ENCODE measurements around the gene KCTD13.
"Not testable (repeated sequence)": the region's sequence is repeated elsewhere in the genome, so short reads cannot be mapped to it uniquely, and the experiment has no call there.

Gene KCTD13, protein sequence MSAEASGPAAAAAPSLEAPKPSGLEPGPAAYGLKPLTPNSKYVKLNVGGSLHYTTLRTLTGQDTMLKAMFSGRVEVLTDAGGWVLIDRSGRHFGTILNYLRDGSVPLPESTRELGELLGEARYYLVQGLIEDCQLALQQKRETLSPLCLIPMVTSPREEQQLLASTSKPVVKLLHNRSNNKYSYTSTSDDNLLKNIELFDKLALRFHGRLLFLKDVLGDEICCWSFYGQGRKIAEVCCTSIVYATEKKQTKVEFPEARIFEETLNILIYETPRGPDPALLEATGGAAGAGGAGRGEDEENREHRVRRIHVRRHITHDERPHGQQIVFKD

DNA sequence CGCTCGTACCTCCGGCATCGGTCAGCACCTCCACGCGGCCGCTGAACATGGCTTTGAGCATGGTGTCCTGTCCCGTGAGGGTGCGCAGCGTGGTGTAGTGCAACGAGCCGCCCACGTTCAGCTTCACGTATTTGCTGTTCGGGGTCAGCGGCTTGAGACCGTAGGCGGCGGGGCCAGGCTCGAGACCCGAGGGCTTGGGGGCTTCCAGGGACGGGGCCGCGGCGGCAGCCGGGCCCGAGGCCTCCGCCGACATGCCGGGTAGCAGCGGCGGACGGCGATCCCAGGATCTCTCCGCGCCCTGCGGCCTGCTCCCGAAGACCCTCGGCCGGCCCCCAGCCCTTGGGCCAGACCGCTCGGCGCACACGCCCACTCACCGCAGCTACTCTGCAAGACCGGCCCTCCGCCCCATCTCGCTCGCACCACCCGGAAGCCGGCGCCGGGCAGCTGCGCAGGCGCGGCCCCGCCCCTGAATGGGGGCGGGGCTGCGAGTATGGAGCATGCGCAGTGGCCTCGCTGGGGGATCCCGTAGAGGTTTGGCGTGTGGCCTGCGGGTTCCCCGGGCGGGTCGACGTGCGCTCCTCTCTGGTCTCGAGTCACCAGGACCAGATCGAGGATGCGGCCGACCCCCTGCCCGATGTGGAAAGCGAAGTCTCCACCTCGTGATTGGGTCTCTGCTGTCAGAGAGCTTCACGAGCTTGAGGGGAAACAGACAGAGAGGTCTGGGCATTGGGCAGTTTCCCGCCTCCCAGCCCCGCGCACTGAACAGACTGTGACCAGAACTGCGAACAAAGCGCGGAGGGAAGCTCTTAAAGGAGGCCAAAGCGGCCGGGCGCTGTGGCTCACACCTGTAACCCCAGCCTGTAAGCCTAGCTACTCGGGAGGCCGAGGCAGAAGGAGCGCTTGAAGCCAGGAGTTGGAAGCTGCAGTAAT lies at the start of gene KCTD13:
TSS of gene KCTD13 (minus strand) at position 446 of the 930 bp plus-strand sequence. CDS start at position 253, 193 bp downstream.
- DNase-seq, result peak; percentile 92 to 96 (median 94)

DNA sequence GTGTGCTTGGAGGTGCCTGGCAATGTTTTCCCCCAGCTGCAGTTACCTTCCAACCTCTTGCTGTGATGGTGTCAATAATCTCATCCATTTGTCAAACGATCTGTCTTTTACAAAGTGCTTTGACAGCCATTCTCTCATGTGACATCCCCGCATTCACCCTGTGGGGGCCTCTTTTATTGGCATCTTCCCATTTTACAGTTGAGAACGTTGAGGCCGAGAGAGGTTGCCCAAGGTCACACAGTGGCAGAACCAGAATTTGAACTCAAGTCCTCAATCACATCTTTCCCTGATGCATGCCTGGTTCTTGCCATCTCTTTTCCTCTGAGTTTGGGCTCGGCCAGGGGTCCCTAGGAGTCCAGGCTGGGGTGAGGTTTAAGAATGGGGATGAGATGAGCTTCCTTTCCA lies 49.1 kb upstream of the KCTD13 start:
- no peak for DNase-seq

DNA sequence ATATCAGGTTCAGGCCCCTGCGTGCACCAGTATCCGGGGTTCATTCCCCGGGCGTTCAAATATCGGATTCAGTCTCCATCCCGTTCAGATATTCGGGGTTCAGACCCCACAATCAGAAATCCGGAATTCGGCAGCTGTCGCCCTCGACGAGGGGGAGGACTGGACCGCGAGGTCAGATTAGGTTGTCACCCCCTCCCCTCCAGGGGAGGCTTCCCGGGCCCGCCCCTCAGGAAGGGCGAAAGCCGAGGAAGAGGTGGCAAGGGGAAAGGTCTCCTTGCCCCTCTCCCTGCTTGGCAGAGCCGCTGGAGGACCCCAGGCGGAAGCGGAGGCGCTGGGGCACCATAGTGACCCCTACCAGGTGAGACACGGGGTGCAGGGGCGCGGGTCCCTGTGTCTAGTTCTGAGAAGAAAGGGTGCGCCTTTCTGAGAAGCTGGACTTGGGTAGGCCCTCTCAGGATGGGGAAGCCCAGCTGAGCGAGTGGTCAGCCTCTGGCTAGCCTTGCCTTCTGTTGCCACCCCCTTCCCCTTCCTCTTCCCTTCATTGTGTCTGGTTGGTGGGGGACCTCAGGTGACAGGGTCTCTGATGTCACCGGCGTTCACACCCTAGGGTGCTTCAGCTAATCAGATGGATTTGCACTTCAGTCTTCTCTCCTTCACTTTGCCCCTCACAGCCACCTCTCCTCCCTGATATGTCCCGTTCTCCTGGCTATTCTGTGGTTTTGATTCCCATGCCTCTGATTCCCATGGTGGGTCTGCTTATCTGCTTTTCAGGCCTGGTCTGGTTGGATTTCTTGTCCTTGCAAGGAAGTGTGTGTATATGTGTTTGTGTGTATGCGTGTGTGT lies 48.5 kb upstream of the KCTD13 start:
- peak; percentile 68 to 81 (median 80) for DNase-seq

DNA sequence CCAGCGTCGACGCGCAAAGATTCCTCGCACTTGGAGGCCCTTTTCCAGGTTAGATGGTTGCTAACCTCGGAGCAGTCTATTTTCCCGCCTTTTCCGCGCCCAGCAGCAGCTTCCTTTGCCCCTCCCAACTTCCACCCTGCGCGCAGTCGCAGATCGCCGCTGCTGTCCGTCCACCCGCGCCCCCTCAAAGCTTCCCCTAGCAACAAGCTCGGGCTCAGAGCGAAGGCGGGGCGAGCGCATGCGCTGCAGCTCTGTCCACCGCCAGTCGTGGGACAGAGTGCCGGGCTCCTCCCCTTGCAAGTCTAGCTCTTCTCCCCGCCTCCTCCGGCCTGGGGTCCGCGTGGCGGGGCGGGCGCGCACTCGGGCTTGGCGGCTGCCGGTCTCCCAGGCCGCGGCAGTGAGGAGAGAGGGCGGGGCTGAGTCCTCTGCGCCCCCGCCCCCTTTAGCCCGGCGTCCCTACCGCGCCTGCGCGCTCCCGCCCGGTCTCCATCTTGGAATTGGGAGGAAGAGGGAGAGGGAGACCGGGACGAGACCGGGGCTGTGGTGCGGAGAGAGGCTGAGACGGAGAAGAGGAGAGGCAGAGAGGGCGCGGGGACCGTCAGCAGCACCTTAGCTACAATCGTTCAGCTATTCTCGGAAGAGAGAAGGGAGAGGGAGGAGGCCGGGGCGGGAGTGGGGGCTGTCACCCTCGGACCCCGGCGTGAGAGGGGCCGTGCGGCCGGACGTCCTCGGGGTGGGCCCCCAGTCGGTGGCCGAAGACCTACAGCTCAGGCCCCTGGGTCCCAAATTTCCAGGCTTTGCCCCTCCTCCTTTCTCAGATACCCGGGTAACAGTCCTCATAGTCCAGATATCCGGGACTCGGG lies 47.6 kb upstream of the KCTD13 start, which contains the start of gene TAOK2:
TSS of gene TAOK2 (plus strand) at position 485 of the 863 bp plus-strand sequence. CDS start 3,905 bp downstream, outside the sequence.
- DNase-seq, result peak; percentile 99 to 100 (median 99)

DNA sequence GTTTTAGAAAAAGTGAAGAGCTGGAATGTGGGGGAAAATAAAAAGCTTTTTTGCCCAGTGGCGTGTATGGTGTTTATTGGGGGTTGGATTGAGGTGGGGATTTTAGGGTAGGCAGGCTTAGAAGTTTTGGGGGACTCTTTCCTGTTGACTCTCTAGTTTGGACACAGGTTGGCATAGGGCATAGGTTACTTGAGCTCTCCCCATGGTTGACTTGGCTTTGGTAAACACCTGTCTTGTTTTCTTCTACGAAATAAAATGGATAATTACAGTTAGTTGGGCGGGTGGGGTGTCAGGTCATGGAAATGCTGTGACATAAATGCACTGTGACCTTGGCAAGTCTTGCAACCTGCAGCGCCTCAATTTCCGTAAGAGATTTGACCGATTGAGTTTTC lies 47.0 kb upstream of the KCTD13 start:
- no peak for DNase-seq

DNA sequence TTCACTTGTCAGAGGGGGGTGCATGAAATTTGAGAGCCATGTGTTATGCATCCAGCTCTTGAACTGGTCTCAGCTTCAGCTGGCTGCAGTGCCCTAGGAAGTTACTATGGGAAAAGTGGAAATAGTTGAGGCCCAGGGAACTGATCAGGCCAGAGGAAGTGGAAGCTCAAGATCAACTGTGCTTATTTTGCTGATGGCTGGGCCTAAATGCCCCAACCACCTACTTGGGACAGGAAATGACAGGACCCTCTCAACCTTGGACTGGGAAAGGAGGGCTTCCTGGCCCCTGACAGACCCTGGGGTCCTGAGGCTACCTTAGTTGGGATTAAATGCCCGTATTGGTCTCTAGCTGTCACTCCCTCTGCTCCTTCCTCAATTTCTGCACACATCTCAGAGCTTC lies 46.5 kb upstream of the KCTD13 start:
- no peak for DNase-seq

DNA sequence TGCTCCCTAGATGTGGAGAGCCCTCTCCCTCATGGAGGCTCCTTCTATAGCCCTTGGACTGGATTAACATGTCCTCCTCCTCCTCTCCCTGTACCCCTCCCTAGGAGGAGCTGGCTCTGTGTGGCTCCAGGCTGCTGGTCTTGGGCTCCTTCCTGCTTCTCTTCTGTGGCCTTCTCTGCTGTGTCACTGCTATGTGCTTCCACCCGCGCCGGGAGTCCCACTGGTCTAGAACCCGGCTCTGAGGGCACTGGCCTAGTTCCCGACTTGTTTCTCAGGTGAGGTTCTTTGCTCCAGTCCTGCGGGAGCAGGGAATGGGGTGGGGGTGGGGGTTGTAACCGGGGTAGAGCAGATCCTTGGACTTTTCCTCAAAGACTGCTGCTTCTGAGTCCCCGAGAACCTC lies 45.3 kb upstream of the KCTD13 start:
- DNase-seq, result no peak

DNA sequence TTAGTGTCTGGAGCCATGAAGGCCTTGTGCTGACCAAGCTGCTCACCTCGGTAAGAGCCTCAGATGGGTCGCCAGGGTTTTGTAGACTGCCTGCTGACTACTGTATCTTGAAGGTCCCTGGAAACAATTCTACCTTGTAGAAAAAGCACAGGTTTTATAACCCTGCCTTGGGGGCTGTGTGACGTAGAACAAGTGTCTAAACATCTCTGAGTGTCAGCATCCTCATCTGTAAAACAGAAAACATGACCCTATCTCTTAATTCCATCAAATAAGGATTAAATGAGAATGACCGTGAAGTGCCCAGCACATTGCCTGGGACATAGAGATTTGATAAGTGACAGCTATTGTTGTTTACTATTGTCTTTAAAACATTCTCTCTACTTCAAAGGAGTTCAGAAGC lies 42.2 kb upstream of the KCTD13 start:
- DNase-seq, result no peak

DNA sequence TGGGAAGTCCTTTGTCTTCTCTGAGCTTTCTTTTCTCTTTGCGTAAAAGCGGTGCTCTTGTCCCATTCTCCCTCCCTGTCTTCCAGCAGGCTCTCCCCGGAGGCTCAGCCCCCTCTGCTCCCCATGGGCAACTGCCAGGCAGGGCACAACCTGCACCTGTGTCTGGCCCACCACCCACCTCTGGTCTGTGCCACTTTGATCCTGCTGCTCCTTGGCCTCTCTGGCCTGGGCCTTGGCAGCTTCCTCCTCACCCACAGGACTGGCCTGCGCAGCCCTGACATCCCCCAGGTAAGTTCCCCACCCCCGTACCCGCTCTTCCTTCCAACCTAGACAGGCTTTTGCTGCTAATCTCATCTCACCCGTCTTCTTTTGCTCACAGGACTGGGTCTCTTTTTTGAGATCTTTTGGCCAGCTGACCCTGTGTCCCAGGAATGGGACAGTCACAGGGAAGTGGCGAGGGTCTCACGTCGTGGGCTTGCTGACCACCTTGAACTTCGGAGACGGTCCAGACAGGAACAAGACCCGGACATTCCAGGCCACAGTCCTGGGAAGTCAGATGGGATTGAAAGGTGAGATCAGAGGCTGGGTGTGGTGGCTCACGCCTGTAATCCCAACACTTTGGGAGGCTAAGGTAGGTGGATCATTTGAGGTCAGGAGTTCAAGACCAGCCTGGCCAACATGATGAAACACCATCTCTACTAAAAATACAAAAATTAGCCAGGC lies 37.2 kb upstream of the KCTD13 start:
- peak; percentile 24 to 46 (median 24) for DNase-seq

DNA sequence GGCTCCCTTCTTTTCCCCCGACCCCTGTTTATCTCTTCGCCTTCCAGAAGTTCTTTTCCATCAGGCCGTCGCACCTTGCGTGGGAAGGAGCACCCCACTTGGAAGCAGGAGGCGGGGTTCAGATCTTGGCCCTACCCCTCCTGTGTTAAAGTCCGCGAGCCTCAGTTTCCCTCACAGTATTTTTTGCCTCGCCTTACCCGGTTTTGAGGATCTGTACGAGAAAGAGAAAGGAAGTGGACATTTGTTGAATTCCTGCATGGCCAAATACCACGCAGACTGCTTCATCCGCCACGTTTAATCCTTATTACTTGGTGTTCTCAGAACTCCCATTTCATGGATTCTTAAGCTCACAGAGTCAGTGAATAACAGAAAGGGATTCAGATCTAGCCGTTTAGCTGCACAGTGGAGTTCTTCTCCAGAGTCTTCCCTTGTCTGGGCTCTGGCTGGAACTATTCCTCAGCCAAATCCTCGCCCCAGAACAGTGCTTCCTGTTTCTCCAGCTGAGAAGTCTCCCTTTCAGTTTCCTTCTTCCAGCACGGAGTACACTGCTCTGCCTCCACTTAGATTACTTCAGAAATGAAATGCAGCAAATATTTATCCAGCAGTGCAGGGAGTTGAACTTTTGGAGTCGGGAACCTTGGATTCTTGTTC lies 36.4 kb upstream of the KCTD13 start:
- peak; percentile 86 to 94 (median 89) for DNase-seq

DNA sequence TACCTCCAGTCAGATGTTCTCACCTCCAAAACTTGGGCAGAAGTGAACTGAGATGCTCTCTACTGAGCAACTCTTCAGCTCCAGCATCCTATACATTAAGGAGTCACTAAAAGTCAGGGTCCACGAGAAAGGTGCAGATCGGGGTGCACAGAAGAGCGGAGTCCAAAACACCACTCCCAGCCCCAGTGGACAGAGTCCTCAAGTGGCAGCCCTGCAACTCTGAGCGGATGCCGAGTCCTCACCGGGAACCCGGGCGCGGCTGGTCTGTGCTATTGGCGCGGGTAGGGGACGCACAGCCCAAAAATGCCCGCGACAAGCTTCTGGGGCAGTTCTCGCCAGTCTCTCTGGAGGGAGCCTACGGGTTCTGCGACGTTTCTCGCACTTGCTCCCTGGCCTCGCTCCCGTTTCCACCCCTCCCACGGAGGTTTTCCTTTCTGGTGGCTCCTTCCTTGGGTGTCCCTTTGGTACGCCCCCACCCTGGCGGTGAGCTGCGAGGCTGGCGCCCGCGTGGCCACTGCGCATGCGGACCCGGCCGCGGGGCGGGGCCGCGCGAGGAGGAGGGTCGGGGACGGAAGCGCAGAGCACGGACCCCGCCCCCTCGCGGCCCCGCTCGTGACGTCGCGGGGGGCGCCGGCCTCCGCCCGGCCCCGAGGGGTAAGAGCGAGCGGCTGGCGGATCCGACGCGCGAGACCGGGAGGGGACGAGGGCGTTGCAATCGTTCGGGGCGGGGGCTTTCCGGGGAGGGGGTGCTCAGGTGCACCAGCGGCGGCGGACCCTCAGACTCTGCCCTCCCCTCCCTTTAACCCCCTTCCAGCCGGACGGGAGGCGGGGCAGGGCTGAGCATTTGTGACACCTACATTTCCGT lies 35.7 kb upstream of the KCTD13 start, which contains the start of gene TMEM219:
TSS of gene TMEM219 (plus strand) at position 601 of the 865 bp plus-strand sequence. CDS start 1,065 bp downstream, outside the sequence.
- peak; percentile 96 to 99 (median 98) for DNase-seq

DNA sequence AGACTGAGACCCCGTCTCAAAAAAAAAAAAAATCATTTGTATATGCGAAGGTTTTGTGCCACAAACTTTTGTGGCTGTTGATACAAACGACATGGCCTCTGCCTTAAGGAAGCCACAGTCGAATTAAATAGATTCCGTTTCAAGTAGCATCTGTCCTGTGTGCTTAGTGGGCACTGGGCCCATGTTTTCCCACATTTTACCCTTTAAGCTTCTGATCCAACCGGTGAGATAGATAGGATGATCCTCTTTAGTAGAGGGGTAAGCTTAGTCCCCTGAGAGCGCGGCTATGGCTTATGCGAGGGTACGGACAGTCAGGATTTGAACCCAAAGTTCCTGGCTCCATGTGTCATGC lies 35.1 kb upstream of the KCTD13 start:
- DNase-seq, result no peak

DNA sequence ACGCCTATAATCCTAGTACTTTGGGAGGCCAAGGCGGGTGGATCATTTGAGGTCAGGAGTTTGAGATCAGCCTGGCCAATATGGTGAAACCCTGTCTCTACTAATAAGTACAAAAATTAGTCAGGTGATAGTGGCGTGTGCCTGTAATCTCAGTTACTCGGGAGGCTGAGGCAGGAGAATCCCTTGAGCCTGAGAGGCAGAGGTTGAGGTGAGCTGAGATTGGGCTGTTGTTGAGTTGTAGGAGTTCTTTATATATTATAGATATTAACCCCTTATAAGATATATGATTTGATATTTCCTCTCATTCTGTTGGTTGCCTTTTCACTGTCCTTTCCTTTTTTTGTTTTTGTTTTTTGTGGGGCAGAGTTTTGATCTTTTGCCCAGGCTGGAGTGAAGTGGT lies 33.8 kb upstream of the KCTD13 start:
- not testable (repeated sequence) for DNase-seq

DNA sequence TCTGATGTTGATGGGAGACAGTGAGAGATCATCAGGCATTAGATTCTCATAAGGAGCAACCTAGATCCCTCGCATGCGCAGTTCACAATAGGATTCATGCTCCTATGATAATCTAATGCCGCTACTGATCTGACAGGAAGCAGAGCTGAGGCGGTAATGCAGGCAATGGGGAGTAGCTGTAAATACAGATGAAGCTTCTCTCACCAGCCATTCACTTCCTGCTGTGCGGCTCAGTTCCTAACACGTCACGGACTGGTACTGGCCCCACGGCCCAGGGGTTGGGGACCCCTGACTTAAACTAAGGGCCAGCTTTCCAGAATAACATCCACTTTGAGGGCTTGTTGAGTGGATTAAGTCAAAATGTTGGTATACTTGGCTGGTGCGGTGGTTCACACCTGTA lies 33.3 kb upstream of the KCTD13 start:
- no peak for DNase-seq

DNA sequence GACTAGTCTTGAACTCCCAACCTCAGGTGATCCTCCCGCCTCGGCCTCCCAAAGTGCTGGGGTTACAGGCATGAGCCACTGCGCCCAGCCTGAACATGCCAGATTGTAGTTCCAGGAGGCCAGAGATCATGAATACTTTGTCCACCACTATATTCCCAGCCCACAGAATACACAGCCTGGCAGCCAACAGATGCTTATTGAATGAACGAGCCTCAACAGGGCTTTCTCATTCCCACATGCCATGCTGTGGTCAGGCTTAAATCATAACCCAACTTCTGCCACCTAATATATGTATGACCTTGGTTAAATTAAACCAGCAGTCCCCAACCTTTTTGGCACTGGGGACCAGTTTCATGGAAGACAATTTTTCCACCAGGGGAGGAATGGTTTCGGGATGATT lies 32.7 kb upstream of the KCTD13 start:
- DNase-seq, result no peak

DNA sequence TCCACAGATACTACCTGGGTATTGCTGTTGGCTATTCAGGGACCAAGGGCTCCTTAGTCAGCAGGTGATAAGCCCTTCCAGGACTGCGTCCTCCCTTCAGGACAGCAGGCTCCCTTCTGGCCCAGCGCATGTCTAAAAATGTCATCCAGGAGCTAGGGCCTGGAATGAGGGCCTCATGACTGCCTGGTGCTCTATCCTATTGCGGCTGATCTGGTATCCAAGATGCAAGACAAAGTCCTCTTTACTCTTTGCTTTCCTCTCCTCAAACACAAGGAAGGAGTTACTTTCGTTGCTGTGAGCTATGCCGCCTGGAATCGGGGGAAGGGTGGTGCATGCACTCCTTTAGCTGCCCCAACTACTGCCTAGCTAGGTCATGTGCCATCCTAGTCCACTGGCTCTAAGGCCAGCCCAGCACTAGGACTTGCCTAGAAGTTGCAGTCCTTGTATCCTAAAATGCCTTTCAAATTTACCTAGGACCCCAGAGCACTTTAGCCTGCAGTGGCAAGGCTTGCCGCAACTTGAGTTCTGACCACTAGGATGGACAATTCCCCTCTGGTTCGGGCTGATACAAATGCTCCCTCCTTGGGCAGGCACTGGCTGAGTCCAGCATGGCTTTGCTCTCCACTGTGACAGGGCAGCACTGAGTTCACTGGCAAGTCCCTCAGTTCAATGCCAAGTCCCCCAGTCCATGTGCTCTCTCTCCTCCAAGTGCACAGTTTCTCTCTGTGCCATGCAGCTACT lies 25.8 kb upstream of the KCTD13 start:
- no peak for DNase-seq

DNA sequence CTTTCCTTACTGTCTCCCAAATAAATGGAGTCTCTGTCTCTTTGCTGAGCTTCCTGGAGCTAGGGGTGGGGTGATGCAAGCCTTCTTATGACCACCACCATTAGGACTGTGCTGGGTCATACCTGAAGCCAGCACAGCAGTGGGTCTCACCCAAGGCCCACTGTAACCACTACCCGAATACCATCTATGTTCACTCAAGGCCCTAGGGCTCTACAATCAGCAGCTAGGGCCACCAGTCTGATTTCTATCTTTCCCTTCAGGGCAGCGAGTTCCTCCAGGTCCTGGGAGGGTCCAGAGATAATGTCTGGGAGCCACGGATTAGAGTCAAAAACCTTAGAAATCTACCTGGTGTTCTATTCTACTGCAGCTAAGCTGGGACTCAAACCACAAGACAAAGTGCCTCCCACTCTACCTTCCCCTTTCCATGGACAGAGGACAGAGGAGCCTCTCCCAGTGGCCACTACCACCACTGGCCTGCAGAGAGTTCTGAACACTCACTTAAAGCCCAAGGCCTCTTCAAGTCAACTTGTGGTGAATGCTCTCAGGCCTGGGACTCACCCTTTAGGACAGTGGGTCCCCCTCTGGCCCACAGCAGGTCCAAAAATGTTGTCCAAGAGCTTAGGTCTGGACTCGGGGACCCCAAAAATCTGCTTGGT lies 24.9 kb upstream of the KCTD13 start:
- no peak for DNase-seq

DNA sequence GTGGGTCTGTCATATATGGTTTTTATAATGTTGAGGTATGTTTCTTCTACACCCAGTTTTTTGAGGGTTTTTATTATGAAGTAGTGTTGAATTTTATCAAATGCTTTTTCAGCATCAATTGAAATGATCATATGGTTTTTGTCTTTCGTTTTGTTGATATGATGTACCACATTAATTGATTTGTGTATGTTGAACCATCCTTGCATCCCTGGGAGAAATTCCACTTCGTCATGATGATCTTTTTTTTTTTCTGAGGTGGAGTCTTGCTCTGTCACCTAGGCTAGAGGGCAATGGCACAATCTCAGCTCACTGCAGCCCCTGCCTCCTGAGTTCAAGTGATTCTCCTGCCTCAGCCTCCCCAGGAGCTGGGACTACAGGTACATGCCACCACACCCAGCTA lies 21.9 kb upstream of the KCTD13 start:
- no peak for DNase-seq
